Epithelial cell of esophagus (primary cell): ENCODE measurements around the gene MYO9B.

Experiments used
- DNase-seq: peaks from one replicate; pipeline ENCODE4 v3.0.0; 2010; ENCODE audit warnings: low read depth
- H3K4me3 ChIP-seq: 2 replicates; pipeline ENCODE4 v1.5.1; 2011; ENCODE audit warnings: mild to moderate bottlenecking, low read length, control low read depth
- CTCF ChIP-seq: IDR thresholded peaks from 2 replicates; pipeline ENCODE4 v1.5.1; 2011; ENCODE audit warnings: low read depth, mild to moderate bottlenecking, low read length, control low read depth, inconsistent platforms; ENCODE audit not compliant: insufficient read depth; ENCODE audit errors: missing control alignments

Gene MYO9B

GRCh38 chr19:17075035-17075863, at the start of gene MYO9B, which contains the start of gene HAUS8:
TSS of gene MYO9B (plus strand) at chr19:17075777. CDS start at chr19:17101718, 25,941 bp downstream.
TSS of gene HAUS8 (minus strand) at chr19:17075452. CDS start at chr19:17075422, 30 bp downstream.
- no peak for TF ChIP-seq CTCF
- peak within 1 kb of the TSS; percentile 89 for H3K4me3 ChIP-seq
- peak; percentile 100 for DNase-seq

GRCh38 chr19:17025991-17026658, 49.5 kb upstream of the MYO9B start:
- peak overlapping the region; percentile 8 for H3K4me3 ChIP-seq
- TF ChIP-seq CTCF, result no peak
- no peak for DNase-seq

- TF ChIP-seq CTCF, result no peak
- H3K4me3 ChIP-seq, result peak within 1 kb of the TSS; percentile 8
- no peak for DNase-seq
These were observed 48.7 kb upstream of the MYO9B start, which contains the start of gene CPAMD8 for GRCh38 chr19:17026706-17027534. TSS of gene CPAMD8 (minus strand) at chr19:17026810. CDS start at chr19:17026642, 168 bp downstream.

GRCh38 chr19:17027535-17027975, 48.0 kb upstream of the MYO9B start:
- DNase-seq, result no peak
- no peak for TF ChIP-seq CTCF
- no peak overlapping the region for H3K4me3 ChIP-seq

GRCh38 chr19:17031741-17032140, 43.8 kb upstream of the MYO9B start:
- TF ChIP-seq CTCF, result no peak
- H3K4me3 ChIP-seq, result no peak overlapping the region
- DNase-seq, result no peak

- H3K4me3 ChIP-seq, result no peak overlapping the region
- TF ChIP-seq CTCF, result no peak
- no peak for DNase-seq
These were observed 39.6 kb upstream of the MYO9B start for GRCh38 chr19:17035842-17036424.
